Neural progenitor cell (in vitro differentiated cells): ENCODE results near the gene ZMYND11. TPM values are rescaled to one million over a fixed set of nuclear protein-coding genes. Genes with fewer than 3 reads are reported as not detected.

Source experiments
- DNase-seq: peaks from one replicate; pipeline ENCODE4 v3.0.0-alpha.2; 2016; ENCODE audit warnings: low spot score
- H2AFZ ChIP-seq: fragments of 200-600 bp; sonication (generic); replicated peaks from 2 replicates; pipeline ENCODE4 v1.6.1; 2016; ENCODE audit warnings: antibody characterized with exemption
- H3F3A ChIP-seq: fragments of 200-600 bp; sonication (generic); 2 replicates; pipeline ENCODE4 v1.6.1; 2016; ENCODE audit warnings: antibody characterized with exemption, low read depth
- H3K27ac ChIP-seq: fragments of 200-600 bp; sonication (generic); 2 replicates; pipeline ENCODE4 v1.5.1; 2016; ENCODE audit warnings: mild to moderate bottlenecking
- H3K27me3 ChIP-seq: fragments of 200-600 bp; sonication (generic); 2 replicates; pipeline ENCODE4 v1.6.1; 2016; ENCODE audit warnings: mild to moderate bottlenecking, moderate library complexity
- H3K36me3 ChIP-seq: fragments of 200-600 bp; sonication (generic); 2 replicates; pipeline ENCODE4 v1.5.1; 2016
- H3K4me1 ChIP-seq: fragments of 200-600 bp; sonication (generic); 2 replicates; pipeline ENCODE4 v1.6.1; 2016; ENCODE audit warnings: mixed run types
- H3K4me2 ChIP-seq: fragments of 200-600 bp; sonication (generic); 2 replicates; pipeline ENCODE4 v1.6.1; 2016
- H3K4me3 ChIP-seq: fragments of 200-600 bp; sonication (generic); 2 replicates; pipeline ENCODE4 v1.5.1; 2016
- H3K79me2 ChIP-seq: fragments of 200-600 bp; sonication (generic); 2 replicates; pipeline ENCODE4 v1.6.1; 2016; ENCODE audit warnings: low read depth
- H3K9ac ChIP-seq: fragments of 200-600 bp; sonication (generic); 2 replicates; pipeline ENCODE4 v1.6.1; 2016
- H3K9me3 ChIP-seq: fragments of 200-600 bp; sonication (generic); 2 replicates; pipeline ENCODE4 v1.5.1; 2016; ENCODE audit warnings: low read depth
- H4K20me1 ChIP-seq: fragments of 200-600 bp; sonication (generic); 2 replicates; pipeline ENCODE4 v1.6.1; 2016; ENCODE audit warnings: low read depth
- H3K27ac Mint-ChIP-seq: 3 replicates; pipeline ENCODE4 v1.8.0; 2021; ENCODE audit warnings: mixed read lengths
- H3K27me3 Mint-ChIP-seq: 2 replicates; pipeline ENCODE4 v1.8.0; 2022; ENCODE audit warnings: low read depth, mild to moderate bottlenecking, inconsistent platforms, moderate library complexity, mixed read lengths; ENCODE audit not compliant: insufficient read depth
- H3K36me3 Mint-ChIP-seq: 3 replicates; pipeline ENCODE4 v1.8.0; 2021; ENCODE audit warnings: mixed read lengths
- H3K4me1 Mint-ChIP-seq: 3 replicates; pipeline ENCODE4 v1.8.0; 2021; ENCODE audit warnings: mixed read lengths
- H3K4me3 Mint-ChIP-seq: 3 replicates; pipeline ENCODE4 v1.8.0; 2021; ENCODE audit warnings: mild to moderate bottlenecking, moderate library complexity, mixed read lengths
- H3K9me3 Mint-ChIP-seq: 3 replicates; pipeline ENCODE4 v1.8.0; 2020; ENCODE audit warnings: mixed read lengths
- EZH2 ChIP-seq: fragments of 200-600 bp; sonication (generic); IDR thresholded peaks from 2 replicates; pipeline ENCODE4 v1.6.1; 2017; ENCODE audit warnings: antibody characterized with exemption, mild to moderate bottlenecking, moderate library complexity
- EZH2phosphoT487 ChIP-seq: fragments of 200-600 bp; sonication (generic); IDR thresholded peaks from 2 replicates; pipeline ENCODE4 v1.6.1; 2017; ENCODE audit warnings: antibody characterized with exemption
- total RNA-seq: library from RNA; depleted of rRNA; stranded (reverse); fragments of >200 nt; gene quantifications from 2 replicates; pipeline ENCODE4 v1.2.3, GENCODE V29; 2015; ENCODE audit warnings: low replicate concordance
- TF ChIP-seq, protein P1 (sequence below): fragments of 200-600 bp; sonication (generic); IDR thresholded peaks from 2 replicates; pipeline ENCODE4 v1.5.1; 2017; ENCODE audit warnings: antibody characterized with exemption, mild to moderate bottlenecking

ZMYND11 gene
- total RNA-seq, 1 donor from 2014 or later = 59.5 TPM

DNA sequence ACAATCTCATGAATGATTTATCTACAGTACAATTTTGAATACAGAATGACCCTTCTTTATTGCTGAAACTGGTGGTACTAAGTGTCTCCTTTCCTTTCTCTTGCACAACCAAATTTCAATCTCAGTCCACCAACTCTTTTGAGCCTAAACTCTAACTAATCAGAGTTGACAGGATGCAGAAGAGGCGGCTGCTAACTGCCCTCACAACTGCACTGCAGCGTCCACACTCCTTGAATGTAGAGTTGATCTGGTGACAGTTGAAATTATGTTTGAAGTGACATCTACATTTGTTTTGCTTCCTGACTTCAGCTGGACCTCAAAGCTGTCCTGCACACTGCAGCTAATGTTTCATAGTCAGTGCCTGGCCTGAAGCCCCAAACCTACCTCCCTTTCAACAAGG, 139.6 kb downstream of the ZMYND11 start:
- Mint-ChIP-seq H3K27ac (no peak overlapping the region), H3K27me3 (peaks cover 4% of the 10 kb centered on the region), H3K4me1 (peaks cover 12% of the 10 kb centered on the region), H3K4me3 (no peak overlapping the region), H3K9me3 (no peaks in the 10 kb centered on the region), H3K36me3 (peaks cover 20% of the 10 kb centered on the region)
- Histone ChIP-seq H3K79me2 (no peaks in the 10 kb centered on the region), H4K20me1 (no peaks in the 10 kb centered on the region), H3K9me3 (no peaks in the 10 kb centered on the region), H3K9ac (no peak overlapping the region), H3K4me2 (no peak overlapping the region), H3K27me3 (no peaks in the 10 kb centered on the region), H3K36me3 (no peaks in the 10 kb centered on the region), H2AFZ (no peak overlapping the region), H3F3A (no peaks in the 10 kb centered on the region), H3K27ac (no peak overlapping the region), H3K4me3 (no peak overlapping the region), H3K4me1 (no peaks in the 10 kb centered on the region)
- no peak for DNase-seq
- TF ChIP-seq EZH2phosphoT487 = no peak
- TF ChIP-seq, protein P1, sequence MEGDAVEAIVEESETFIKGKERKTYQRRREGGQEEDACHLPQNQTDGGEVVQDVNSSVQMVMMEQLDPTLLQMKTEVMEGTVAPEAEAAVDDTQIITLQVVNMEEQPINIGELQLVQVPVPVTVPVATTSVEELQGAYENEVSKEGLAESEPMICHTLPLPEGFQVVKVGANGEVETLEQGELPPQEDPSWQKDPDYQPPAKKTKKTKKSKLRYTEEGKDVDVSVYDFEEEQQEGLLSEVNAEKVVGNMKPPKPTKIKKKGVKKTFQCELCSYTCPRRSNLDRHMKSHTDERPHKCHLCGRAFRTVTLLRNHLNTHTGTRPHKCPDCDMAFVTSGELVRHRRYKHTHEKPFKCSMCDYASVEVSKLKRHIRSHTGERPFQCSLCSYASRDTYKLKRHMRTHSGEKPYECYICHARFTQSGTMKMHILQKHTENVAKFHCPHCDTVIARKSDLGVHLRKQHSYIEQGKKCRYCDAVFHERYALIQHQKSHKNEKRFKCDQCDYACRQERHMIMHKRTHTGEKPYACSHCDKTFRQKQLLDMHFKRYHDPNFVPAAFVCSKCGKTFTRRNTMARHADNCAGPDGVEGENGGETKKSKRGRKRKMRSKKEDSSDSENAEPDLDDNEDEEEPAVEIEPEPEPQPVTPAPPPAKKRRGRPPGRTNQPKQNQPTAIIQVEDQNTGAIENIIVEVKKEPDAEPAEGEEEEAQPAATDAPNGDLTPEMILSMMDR = no peak
- no peak for TF ChIP-seq EZH2

DNA sequence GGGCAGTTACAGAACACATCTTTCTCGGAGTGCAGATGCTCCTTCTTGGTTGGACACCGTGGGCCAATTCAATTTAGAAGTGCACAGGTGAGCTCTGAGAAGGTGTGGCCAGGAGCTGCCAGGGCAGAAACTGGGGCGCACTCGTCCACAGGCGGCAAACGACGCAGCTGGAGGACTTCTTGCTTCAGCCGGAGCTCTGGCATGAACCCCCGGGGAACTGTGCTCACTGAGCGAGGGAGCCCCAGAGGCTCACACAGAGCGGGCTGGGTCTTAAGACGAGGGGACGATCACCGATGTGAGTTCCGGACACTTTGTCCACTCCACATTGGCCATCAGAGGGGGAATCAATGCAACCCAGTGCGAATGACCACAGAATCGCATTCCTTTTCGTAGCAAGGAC, 140.4 kb downstream of the ZMYND11 start:
- no peaks in the 10 kb centered on the region for H3K9me3 ChIP-seq
- no peaks in the 10 kb centered on the region for H3K36me3 ChIP-seq
- H3K4me3 ChIP-seq = no peak overlapping the region

DNA sequence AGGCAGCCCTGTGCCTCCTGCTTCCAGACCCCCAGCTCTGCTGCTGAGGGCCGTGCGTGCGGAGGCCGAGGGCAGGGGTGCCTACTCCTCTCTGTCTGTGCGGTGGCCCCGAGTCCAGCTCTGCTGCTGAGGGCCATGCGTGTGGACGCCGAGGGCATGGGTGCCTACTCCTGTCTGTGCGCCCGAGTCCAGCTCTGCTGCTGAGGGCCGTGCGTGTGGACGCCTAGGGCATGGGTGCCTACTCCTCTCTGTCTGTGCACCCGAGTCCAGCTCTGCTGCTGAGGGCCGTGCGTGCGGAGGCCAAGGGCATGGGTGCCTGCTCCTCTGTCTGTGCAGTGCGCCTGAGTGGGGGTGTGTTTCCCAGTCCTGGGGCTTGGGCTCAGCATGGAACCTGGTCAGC, 142.7 kb downstream of the ZMYND11 start:
- H3K4me3 Mint-ChIP-seq = no peak overlapping the region

More for the DNA sequence above, 140.4 kb downstream of the ZMYND11 start:
- Histone ChIP-seq H4K20me1 (no peaks in the 10 kb centered on the region), H2AFZ (no peak overlapping the region), H3K9ac (no peak overlapping the region), H3K27me3 (no peaks in the 10 kb centered on the region), H3K27ac (no peak overlapping the region), H3K4me2 (no peak overlapping the region), H3K4me1 (no peaks in the 10 kb centered on the region), H3K79me2 (no peaks in the 10 kb centered on the region), H3F3A (no peaks in the 10 kb centered on the region)
- no peak for DNase-seq
- no peak overlapping the region for H3K4me3 Mint-ChIP-seq
- H3K4me1 Mint-ChIP-seq = peaks cover 6% of the 10 kb centered on the region
- no peaks in the 10 kb centered on the region for H3K9me3 Mint-ChIP-seq
- no peak for TF ChIP-seq EZH2phosphoT487
- peaks cover 4% of the 10 kb centered on the region for H3K27me3 Mint-ChIP-seq
- H3K36me3 Mint-ChIP-seq = peaks cover 24% of the 10 kb centered on the region
- no peak overlapping the region for H3K27ac Mint-ChIP-seq

DNA sequence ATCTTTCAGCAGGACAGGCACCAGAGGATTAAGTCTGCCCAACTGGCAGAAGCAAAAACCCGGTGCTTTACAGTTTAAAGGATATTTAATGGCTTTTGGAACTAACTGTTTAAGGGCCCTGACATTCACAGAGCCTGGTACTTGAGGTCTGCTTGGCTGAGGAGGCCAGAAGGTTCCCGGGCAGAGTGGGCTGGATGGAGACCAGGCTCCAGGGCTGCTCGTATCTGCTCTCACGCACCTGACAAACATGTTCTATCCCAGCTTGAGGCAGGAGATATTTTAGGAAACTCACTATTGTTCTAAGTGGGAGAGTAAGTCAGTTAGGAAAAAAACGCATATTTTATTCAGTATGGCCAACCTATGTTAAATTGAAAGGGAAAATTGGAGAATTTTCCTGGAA, 143.5 kb downstream of the ZMYND11 start:
- no peak overlapping the region for H3K4me3 Mint-ChIP-seq
- Histone ChIP-seq H3K79me2 (no peaks in the 10 kb centered on the region), H3K9ac (no peak overlapping the region), H3K4me3 (no peak overlapping the region), H3K4me2 (no peak overlapping the region), H3K27me3 (no peaks in the 10 kb centered on the region), H3K9me3 (no peaks in the 10 kb centered on the region), H3K36me3 (no peaks in the 10 kb centered on the region), H2AFZ (no peak overlapping the region), H4K20me1 (no peaks in the 10 kb centered on the region), H3F3A (no peaks in the 10 kb centered on the region), H3K4me1 (no peaks in the 10 kb centered on the region), H3K27ac (no peak overlapping the region)
- no peak for DNase-seq
- peaks cover 2% of the 10 kb centered on the region for H3K4me1 Mint-ChIP-seq
- H3K27me3 Mint-ChIP-seq = peaks cover 4% of the 10 kb centered on the region
- H3K27ac Mint-ChIP-seq = no peak overlapping the region
- no peak for TF ChIP-seq EZH2phosphoT487
- TF ChIP-seq EZH2 = no peak
- peaks cover 36% of the 10 kb centered on the region for H3K36me3 Mint-ChIP-seq
- H3K9me3 Mint-ChIP-seq = no peaks in the 10 kb centered on the region

More for the DNA sequence above, 142.7 kb downstream of the ZMYND11 start:
- H3K9me3 ChIP-seq = no peaks in the 10 kb centered on the region
- Mint-ChIP-seq H3K9me3 (no peaks in the 10 kb centered on the region), H3K36me3 (peaks cover 32% of the 10 kb centered on the region), H3K4me1 (peaks cover 2% of the 10 kb centered on the region), H3K27me3 (peaks cover 4% of the 10 kb centered on the region), H3K27ac (no peak overlapping the region)
- H3K27ac ChIP-seq = no peak overlapping the region
- no peak overlapping the region for H3K4me2 ChIP-seq
- H3K79me2 ChIP-seq = no peaks in the 10 kb centered on the region
- no peak for TF ChIP-seq EZH2
- no peak for TF ChIP-seq EZH2phosphoT487
- TF ChIP-seq, protein P1 = no peak
- no peak overlapping the region for H3K9ac ChIP-seq
- H2AFZ ChIP-seq = no peak overlapping the region
- no peak for DNase-seq
- no peaks in the 10 kb centered on the region for H4K20me1 ChIP-seq
- no peaks in the 10 kb centered on the region for H3K4me1 ChIP-seq
- no peaks in the 10 kb centered on the region for H3K27me3 ChIP-seq
- no peaks in the 10 kb centered on the region for H3K36me3 ChIP-seq
- no peak overlapping the region for H3K4me3 ChIP-seq
- no peaks in the 10 kb centered on the region for H3F3A ChIP-seq
